Activated CD8-positive, alpha-beta memory T cell treated with anti-CD3 and anti-CD28 coated beads for 4 hours (primary cell): Measurements from ENCODE around the gene GABRD.

Experiments used
- DNase-seq, 2 donors: peaks; one replicate each; pipeline ENCODE4 v3.0.0-alpha.2; 2020; ENCODE audit warnings: low read depth in 2 of 2

Gene GABRD

DNA sequence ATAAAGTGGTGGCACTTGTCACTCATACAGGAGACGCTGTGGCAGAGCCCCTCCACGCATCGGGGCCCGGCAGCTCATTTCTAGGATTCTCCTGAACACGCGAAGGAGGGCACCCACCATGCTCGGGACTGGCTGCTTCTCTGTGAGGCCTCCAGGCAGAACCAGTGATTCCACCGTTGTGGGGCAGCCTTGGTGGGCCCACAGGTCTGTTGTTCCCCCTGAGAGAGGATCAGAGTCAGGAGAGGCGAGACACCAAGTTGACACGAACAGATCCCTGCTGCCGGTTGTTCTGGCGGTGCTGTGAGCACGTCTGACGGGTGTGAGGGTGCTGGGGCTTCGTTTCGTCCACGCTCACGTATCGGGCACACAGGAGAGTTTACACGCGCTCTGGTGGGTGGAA, 57.7 kb downstream of the GABRD start:
- no peak for DNase-seq

DNA sequence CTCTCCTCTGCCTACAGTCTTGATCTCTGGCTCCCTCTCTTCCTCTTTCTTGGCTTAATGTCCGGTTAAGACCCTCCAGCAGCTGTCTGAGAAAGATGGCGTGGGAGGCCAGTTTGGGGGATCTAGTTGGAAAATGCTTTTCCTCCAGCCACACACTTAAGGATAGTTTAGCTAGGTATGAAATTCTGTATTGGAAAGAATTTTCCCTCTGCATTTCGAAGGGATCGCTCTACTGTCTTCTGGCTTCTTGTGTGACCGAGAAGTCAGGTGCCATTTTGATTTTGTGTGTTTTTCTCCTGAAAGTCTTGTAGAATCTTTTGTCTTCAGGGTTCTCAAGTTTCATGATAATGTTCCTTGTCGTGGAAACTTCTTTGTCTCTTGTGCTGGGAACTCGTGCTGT, 59.0 kb downstream of the GABRD start:
- DNase-seq = no peak

DNA sequence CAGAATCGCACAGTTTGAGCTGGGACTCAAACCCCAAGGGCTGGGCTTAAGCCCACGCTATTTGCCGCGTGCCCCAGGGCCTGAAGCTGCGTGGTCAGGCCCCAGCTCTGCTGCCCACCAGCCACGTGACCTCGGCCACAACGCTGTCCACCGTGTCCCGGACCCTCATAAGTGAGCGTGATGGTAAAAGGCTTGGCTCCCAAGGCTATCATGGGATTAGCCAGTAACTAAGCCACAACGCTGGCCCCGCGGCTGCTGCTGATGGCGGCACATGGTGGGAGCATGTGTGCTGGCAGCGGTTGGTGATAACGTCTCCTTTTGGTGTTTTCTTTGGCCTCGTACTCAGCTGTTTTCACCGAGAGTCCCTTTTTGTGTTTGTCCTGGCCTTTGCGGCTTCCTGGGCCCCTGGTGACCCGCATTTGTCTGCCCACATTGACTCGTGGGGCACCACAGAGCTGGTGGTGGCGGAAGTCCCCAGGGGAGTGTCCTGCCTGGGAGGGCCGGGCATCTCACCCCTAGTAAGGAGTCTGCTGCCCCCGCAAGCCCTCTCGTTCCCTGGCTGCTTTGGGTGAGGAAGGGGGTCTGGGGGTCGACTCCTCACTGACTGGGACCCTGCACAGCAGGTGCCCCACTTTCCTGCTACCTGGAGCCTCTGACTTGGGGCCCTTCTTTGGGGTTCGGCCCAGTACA, 60.4 kb downstream of the GABRD start:
- no peak for DNase-seq

DNA sequence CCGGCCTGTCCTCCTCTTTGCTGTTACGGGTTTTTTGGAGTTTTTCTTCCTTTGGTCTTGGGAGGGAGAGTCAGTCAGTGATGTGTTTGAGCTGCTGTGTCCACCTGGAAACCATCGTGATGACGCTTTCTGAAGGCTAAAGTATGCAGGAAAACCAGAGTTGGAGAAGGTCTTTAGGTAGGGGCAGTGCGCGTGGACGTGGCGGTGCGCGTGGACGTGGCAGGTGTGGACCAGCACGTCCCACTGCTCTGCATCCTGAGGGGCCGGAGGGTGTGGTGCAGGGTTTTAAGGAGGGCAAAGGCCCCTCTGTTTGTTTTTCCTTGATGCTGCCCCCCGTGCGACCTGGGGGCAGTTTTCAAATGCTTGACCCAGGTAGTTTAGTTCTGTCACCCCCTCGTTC, 61.0 kb downstream of the GABRD start:
- DNase-seq = no peak
